ENCODE data around the gene TXNRD2.

- TF ChIP-seq CTCF (IDR thresholded peaks at IDR 0.05) (no peak), POLR2A (IDR thresholded peaks at IDR 0.05) (no peak)
Measured at GRCh38 chr22:19916941-19917340, 24.7 kb downstream of the TXNRD2 start.

Measured in thyroid gland (tissue), 4 donors.